ENCODE results near the gene C16orf96.

DNA sequence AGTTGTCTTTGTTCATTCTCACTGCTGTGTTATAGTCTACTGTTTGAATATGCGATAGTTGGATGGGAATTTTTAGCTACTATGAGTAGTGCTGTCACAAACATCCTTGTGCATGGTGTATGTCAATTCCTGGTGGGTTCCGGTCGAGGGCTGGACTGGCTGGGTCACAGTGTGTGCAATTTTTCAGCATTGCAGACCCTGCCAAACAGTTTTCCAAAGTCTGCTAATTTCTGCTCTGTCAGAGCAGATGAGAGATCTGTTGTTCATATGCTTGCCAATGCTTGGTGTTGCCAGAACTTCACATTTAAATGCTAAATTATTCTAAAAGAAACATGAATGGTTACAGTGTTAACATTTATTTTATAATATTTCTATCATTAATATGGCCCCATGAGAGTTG, 3.6 kb upstream of the C16orf96 start:
- TF ChIP-seq, protein P1, sequence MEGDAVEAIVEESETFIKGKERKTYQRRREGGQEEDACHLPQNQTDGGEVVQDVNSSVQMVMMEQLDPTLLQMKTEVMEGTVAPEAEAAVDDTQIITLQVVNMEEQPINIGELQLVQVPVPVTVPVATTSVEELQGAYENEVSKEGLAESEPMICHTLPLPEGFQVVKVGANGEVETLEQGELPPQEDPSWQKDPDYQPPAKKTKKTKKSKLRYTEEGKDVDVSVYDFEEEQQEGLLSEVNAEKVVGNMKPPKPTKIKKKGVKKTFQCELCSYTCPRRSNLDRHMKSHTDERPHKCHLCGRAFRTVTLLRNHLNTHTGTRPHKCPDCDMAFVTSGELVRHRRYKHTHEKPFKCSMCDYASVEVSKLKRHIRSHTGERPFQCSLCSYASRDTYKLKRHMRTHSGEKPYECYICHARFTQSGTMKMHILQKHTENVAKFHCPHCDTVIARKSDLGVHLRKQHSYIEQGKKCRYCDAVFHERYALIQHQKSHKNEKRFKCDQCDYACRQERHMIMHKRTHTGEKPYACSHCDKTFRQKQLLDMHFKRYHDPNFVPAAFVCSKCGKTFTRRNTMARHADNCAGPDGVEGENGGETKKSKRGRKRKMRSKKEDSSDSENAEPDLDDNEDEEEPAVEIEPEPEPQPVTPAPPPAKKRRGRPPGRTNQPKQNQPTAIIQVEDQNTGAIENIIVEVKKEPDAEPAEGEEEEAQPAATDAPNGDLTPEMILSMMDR (IDR thresholded peaks at IDR 0.05; ENCODE audit: low read length) = no peak
- no peak for TF ChIP-seq EZH2 (optimal IDR thresholded peaks at IDR 0.05; ENCODE audit: low read depth, low read length)
- no peak for TF ChIP-seq EZH2phosphoT487 (IDR thresholded peaks at IDR 0.05; ENCODE audit: low read length)

Measured in MM.1S (cell line).